ENCODE data around the gene RSF1. TPM values are rescaled to one million over a fixed set of nuclear protein-coding genes. Genes with fewer than 3 reads are reported as not detected.
"Not testable (repeated sequence)": the region's sequence is repeated elsewhere in the genome, so short reads cannot be mapped to it uniquely, and the experiment has no call there.

RSF1 gene
- total and polyA plus RNA-seq, 8 donors = 4.9 to 230 (median 74.4) TPM

- no peak for DNase-seq
- peaks cover 9 to 16% (median 13%) of the 10 kb centered on the region in 4 donors for H3K9me3 ChIP-seq
- no peak overlapping the region for H3K4me3 ChIP-seq
- TF ChIP-seq POLR2AphosphoS5 (IDR thresholded peaks at IDR 0.05) (no peak), EP300 (IDR thresholded peaks at IDR 0.05) (no peak), POLR2A (IDR thresholded peaks at IDR 0.05) (no peak), CTCF (IDR thresholded peaks at IDR 0.05) (no peak)
- intact Hi-C loops (cut with DNase I; ENCODE audit: low total_unique reads) = no loop called here
- no peak overlapping the region for H3K27ac ChIP-seq
- no peaks in the 10 kb centered on the region for H3K27me3 ChIP-seq
- peaks cover 22 to 77% (median 73%) of the 10 kb centered on the region in 4 donors for H3K36me3 ChIP-seq
- WGBS, 5 donors = 69 to 92% (median 80%) methylated on average over 1 of the region's 1 CpG
- H3K4me1 ChIP-seq = no peaks in the 10 kb centered on the region
Observed at GRCh38 chr11:77851503-77851902, 31.0 kb upstream of the RSF1 start.

- H3K4me3 ChIP-seq; H3K27ac ChIP-seq; intact Hi-C loops (cut with DNase I; ENCODE audit: low total_unique reads); H3K4me1 ChIP-seq; DNase-seq; H3K27me3 ChIP-seq: not testable (repeated sequence)
- peaks cover 0 to 15% (median 4%) of the 10 kb centered on the region in 4 donors for H3K9me3 ChIP-seq
- WGBS, 5 donors = 80 to 97% (median 89%) methylated on average over 5 of the region's 5 CpGs
- peaks cover 15 to 80% (median 73%) of the 10 kb centered on the region in 4 donors for H3K36me3 ChIP-seq
Observed at GRCh38 chr11:77843700-77844099, 23.2 kb upstream of the RSF1 start.

- TF ChIP-seq EP300 (IDR thresholded peaks at IDR 0.05) (no peak), CTCF (IDR thresholded peaks at IDR 0.05) (no peak)
- no peak overlapping the region for H3K4me3 ChIP-seq
- DNase-seq = no peak
- 77 to 92% (median 80%) methylated on average over 1 of the region's 1 CpG for WGBS, 5 donors
- H3K27ac ChIP-seq = no peak overlapping the region
- peaks cover 0 to 15% (median 4%) of the 10 kb centered on the region in 4 donors for H3K9me3 ChIP-seq
- H3K27me3 ChIP-seq = no peaks in the 10 kb centered on the region
- H3K36me3 ChIP-seq = peaks cover 11 to 69% (median 62%) of the 10 kb centered on the region in 4 donors
- intact Hi-C loops (cut with DNase I; ENCODE audit: low total_unique reads) = no loop called here
- H3K4me1 ChIP-seq = no peaks in the 10 kb centered on the region
Observed at GRCh38 chr11:77842441-77843121, 22.1 kb upstream of the RSF1 start.

GRCh38 chr11:77833302-77833701, 12.8 kb upstream of the RSF1 start:
- intact Hi-C loops (cut with DNase I; ENCODE audit: low total_unique reads) = no loop called here
- TF ChIP-seq EP300 (IDR thresholded peaks at IDR 0.05) = no peak
- no peak for TF ChIP-seq POLR2A (IDR thresholded peaks at IDR 0.05)
- no peak for TF ChIP-seq CTCF (IDR thresholded peaks at IDR 0.05)
- no peak for TF ChIP-seq POLR2AphosphoS5 (IDR thresholded peaks at IDR 0.05)
- Histone ChIP-seq H3K27ac (no peak overlapping the region), H3K4me1 (no peaks in the 10 kb centered on the region), H3K36me3 (peaks cover 0 to 5% (median 2%) of the 10 kb centered on the region in 4 donors), H3K4me3 (no peak overlapping the region), H3K27me3 (no peaks in the 10 kb centered on the region), H3K9me3 (no peaks in the 10 kb centered on the region)
- DNase-seq = no peak
- 89 to 95% (median 92%) methylated on average over 4 of the region's 4 CpGs for WGBS, 5 donors

GRCh38 chr11:77828926-77829325, 8.4 kb upstream of the RSF1 start:
- 90 to 98% (median 95%) methylated on average over 2 of the region's 2 CpGs for WGBS, 5 donors
- Histone ChIP-seq H3K9me3 (no peaks in the 10 kb centered on the region), H3K4me1 (peaks cover 0 to 10% (median 4%) of the 10 kb centered on the region in 4 donors), H3K27me3 (no peaks in the 10 kb centered on the region), H3K4me3 (no peak overlapping the region), H3K36me3 (peaks cover 0 to 5% (median 2%) of the 10 kb centered on the region in 4 donors), H3K27ac (no peak overlapping the region)
- TF ChIP-seq CTCF (IDR thresholded peaks at IDR 0.05) (no peak), EP300 (IDR thresholded peaks at IDR 0.05) (no peak), POLR2A (IDR thresholded peaks at IDR 0.05) (no peak), POLR2AphosphoS5 (IDR thresholded peaks at IDR 0.05) (no peak)
- DNase-seq = no peak
- intact Hi-C loops (cut with DNase I; ENCODE audit: low total_unique reads) = no loop called here

Data from stomach (tissue), 9 donors.